ENCODE data around the gene MKI67. TPM values are rescaled to one million over a fixed set of nuclear protein-coding genes. Genes with fewer than 3 reads are reported as not detected.

Gene MKI67
- total and polyA plus RNA-seq, 2 of the 4 experiments (the other 2 are of a cell fraction): 13.5 to 36.4 TPM

GRCh38 chr10:128077155-128077875, 48.9 kb downstream of the MKI67 start:
- in situ Hi-C loops (cut with MboI; ENCODE audit: low sequenced_read_pairs): no loop called here
- CTCF ChIA-PET: no interaction called here

More at GRCh38 chr10:128077155-128077875, 48.9 kb downstream of the MKI67 start:
- H2BK5ac ChIP-seq (ENCODE audit: low read depth, low read length, poor library complexity, severe bottlenecking): no peak overlapping the region
- dilution Hi-C loops (cut with HindIII; ENCODE audit: low sequenced_read_pairs, unreplicated experiment) (no loop called here), intact Hi-C loops (cut with micrococcal nuclease) (no loop called here)
- no peak for DNase-seq
- no peak overlapping the region for H3K4me3 ChIP-seq (ENCODE audit: insufficient read depth, low read depth, low read length)
- no peaks in the 10 kb centered on the region for H3K9me3 ChIP-seq (ENCODE audit: control insufficient read depth, insufficient read depth, low read length)
- no peak overlapping the region for H3K27ac ChIP-seq (ENCODE audit: insufficient read depth, low read length)
- no peak overlapping the region for H3K4me2 ChIP-seq (ENCODE audit: low read depth, low read length)
- H2AK5ac ChIP-seq (ENCODE audit: low read depth, low read length): no peak overlapping the region
- ATAC-seq (ENCODE audit: low read depth): no peak
- H4K20me1 ChIP-seq (ENCODE audit: insufficient read depth, low read length): no peaks in the 10 kb centered on the region
- no peak overlapping the region for H3K14ac ChIP-seq (replicated peaks; ENCODE audit: low read depth, low read length)
- no peak overlapping the region for H4K5ac ChIP-seq (ENCODE audit: low read depth, low read length)
- no peaks in the 10 kb centered on the region for H3K79me1 ChIP-seq (ENCODE audit: low read depth in 1 of 2, low read length in 2 of 2)
- H3K9ac ChIP-seq (ENCODE audit: low read depth, low read length): no peak overlapping the region
- H3K23ac ChIP-seq (ENCODE audit: low read depth, low read length): no peak overlapping the region
- peaks cover 8% of the 10 kb centered on the region; the same call in 1 of the 2 replicates for H3K27me3 ChIP-seq (ENCODE audit: control insufficient read depth, insufficient read depth, low read length)
- H2BK120ac ChIP-seq (ENCODE audit: low read depth, low read length): no peak overlapping the region
- H3K18ac ChIP-seq (ENCODE audit: low read depth, low read length): no peak overlapping the region
- H2BK20ac ChIP-seq (ENCODE audit: low read depth, low read length): no peak overlapping the region
- no peak overlapping the region for H3K56ac ChIP-seq (ENCODE audit: extremely low read depth, insufficient read depth, low read length)
- no peak overlapping the region for H2BK15ac ChIP-seq (ENCODE audit: low read depth, low read length)
- no peaks in the 10 kb centered on the region for H3K4me1 ChIP-seq (ENCODE audit: control insufficient read depth, insufficient read depth, low read length)
- no peak for TF ChIP-seq RFX5 (IDR thresholded peaks at IDR 0.05; ENCODE audit: low read depth, low read length)
- TF ChIP-seq FOS (IDR thresholded peaks at IDR 0.05; ENCODE audit: low read depth, low read length): no peak
- TF ChIP-seq POLR2A (IDR thresholded peaks at IDR 0.05; ENCODE audit: low read depth, low read length): no peak
- no peak for TF ChIP-seq USF2 (IDR thresholded peaks at IDR 0.05; ENCODE audit: low read depth, low read length)
- TF ChIP-seq SMC3 (IDR thresholded peaks at IDR 0.05; ENCODE audit: low read depth, low read length): no peak
- no peak for TF ChIP-seq BHLHE40 (IDR thresholded peaks at IDR 0.05; ENCODE audit: low read depth, low read length)
- no peak for TF ChIP-seq MAZ (IDR thresholded peaks at IDR 0.05; ENCODE audit: borderline replicate concordance, low read depth, low read length)
- TF ChIP-seq RAD21 (IDR thresholded peaks at IDR 0.05; ENCODE audit: low read length): no peak
- no peak for TF ChIP-seq NFE2L2 (IDR thresholded peaks at IDR 0.05; ENCODE audit: low read depth, low read length)
- TF ChIP-seq CTCF (conservative IDR thresholded peaks at IDR 0.05; ENCODE audit: low read depth, low read length): no peak
- TF ChIP-seq MAFK (IDR thresholded peaks at IDR 0.05; ENCODE audit: low read depth, low read length): no peak
- TF ChIP-seq CEBPB (IDR thresholded peaks at IDR 0.05; ENCODE audit: low read depth, low read length): no peak
- TF ChIP-seq CHD1 (IDR thresholded peaks at IDR 0.05; ENCODE audit: low read depth, low read length): no peak
- H2AFZ ChIP-seq (replicated peaks; ENCODE audit: low read length, poor library complexity): no peak overlapping the region
- no peaks in the 10 kb centered on the region for H3K9me1 ChIP-seq (ENCODE audit: insufficient read depth, low read length)
- H4K8ac ChIP-seq (ENCODE audit: low read depth in 2 of 2, low read length in 2 of 2): no peak overlapping the region
- POLR2A ChIA-PET (ENCODE audit: unreplicated experiment): no interaction called here
- H3K36me3 ChIP-seq (ENCODE audit: control insufficient read depth, insufficient read depth, low read length): no peaks in the 10 kb centered on the region
- no TSS peak for BruUV-seq (replicated peaks)
- H3K4ac ChIP-seq (ENCODE audit: low read depth, low read length): no peak overlapping the region
- H4K91ac ChIP-seq (ENCODE audit: insufficient read depth, low read depth, low read length): no peak overlapping the region
- H2AK9ac ChIP-seq (replicated peaks; ENCODE audit: low read depth, low read length, poor library complexity): no peak overlapping the region
- WGBS, 2 experiments (ENCODE audit: extremely low coverage in 2 of 2, insufficient read length in 1 of 2): 59% methylated on average over 9 of the region's 21 CpGs; no CpG with 5 or more reads in 1 of the 2 experiments
